ENCODE measurements around the gene RASSF10.

DNA sequence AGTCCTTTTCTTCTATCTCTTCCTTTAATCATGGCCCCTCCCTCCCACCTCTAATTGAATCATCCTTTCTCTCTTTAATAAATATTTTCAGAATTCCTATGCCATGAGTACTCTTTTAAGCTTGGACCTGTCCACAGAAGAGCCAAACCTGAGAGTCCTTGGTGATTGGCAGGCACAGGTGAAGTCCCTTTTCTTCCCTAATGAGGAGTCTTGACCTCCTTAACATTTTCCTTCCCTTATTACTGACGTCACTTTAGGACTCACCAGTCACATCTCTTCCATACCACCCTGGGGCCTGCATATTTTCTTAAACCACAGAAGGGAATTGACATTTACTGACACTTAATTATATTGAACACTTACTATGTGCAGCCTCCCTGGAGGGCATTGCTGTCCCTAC, 41.0 kb upstream of the RASSF10 start:
- TF ChIP-seq, protein P1, sequence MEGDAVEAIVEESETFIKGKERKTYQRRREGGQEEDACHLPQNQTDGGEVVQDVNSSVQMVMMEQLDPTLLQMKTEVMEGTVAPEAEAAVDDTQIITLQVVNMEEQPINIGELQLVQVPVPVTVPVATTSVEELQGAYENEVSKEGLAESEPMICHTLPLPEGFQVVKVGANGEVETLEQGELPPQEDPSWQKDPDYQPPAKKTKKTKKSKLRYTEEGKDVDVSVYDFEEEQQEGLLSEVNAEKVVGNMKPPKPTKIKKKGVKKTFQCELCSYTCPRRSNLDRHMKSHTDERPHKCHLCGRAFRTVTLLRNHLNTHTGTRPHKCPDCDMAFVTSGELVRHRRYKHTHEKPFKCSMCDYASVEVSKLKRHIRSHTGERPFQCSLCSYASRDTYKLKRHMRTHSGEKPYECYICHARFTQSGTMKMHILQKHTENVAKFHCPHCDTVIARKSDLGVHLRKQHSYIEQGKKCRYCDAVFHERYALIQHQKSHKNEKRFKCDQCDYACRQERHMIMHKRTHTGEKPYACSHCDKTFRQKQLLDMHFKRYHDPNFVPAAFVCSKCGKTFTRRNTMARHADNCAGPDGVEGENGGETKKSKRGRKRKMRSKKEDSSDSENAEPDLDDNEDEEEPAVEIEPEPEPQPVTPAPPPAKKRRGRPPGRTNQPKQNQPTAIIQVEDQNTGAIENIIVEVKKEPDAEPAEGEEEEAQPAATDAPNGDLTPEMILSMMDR (IDR thresholded peaks at IDR 0.05): no peak
- no peak for TF ChIP-seq EZH2 (IDR thresholded peaks at IDR 0.05; ENCODE audit: borderline replicate concordance, insufficient read depth, low read depth, low read length, poor library complexity, severe bottlenecking)

Data from B cell (primary cell).